ENCODE data around the gene DUOX2.
"Not testable (repeated sequence)": the region's sequence is repeated elsewhere in the genome, so short reads cannot be mapped to it uniquely, and the experiment has no call there.

Gene DUOX2

GRCh38 chr15:45118996-45119395 lies 5.0 kb upstream of the DUOX2 start:
- DNase-seq, result no peak

- DNase-seq, result peak; percentile 87
These were observed 4.2 kb upstream of the DUOX2 start for GRCh38 chr15:45118131-45118588.

- no peak for DNase-seq
These were observed 3.5 kb upstream of the DUOX2 start for GRCh38 chr15:45117308-45118130.

- DNase-seq, result no peak
These were observed 2.7 kb upstream of the DUOX2 start for GRCh38 chr15:45116482-45117307.

- DNase-seq, result no peak
These were observed 2.1 kb upstream of the DUOX2 start for GRCh38 chr15:45116006-45116481.

GRCh38 chr15:45115312-45115820 lies 1.4 kb upstream of the DUOX2 start:
- no peak for DNase-seq

- DNase-seq, result no peak
These were observed 746 bp upstream of the DUOX2 start for GRCh38 chr15:45114751-45115085.

- no peak for DNase-seq
These were observed 487 bp downstream of the DUOX2 start for GRCh38 chr15:45113380-45113990.

- no peak for DNase-seq
These were observed 1.2 kb downstream of the DUOX2 start for GRCh38 chr15:45112591-45113379.

GRCh38 chr15:45112143-45112590 lies 1.8 kb downstream of the DUOX2 start:
- DNase-seq, result no peak

- DNase-seq, result no peak
These were observed 2.4 kb downstream of the DUOX2 start for GRCh38 chr15:45111390-45112142.

GRCh38 chr15:45110256-45110820 lies 3.6 kb downstream of the DUOX2 start:
- DNase-seq, result no peak

- DNase-seq, result no peak
These were observed 5.9 kb downstream of the DUOX2 start for GRCh38 chr15:45107941-45108630.

GRCh38 chr15:45106002-45106790 lies 7.8 kb downstream of the DUOX2 start:
- no peak for DNase-seq

GRCh38 chr15:45105586-45105985 lies 8.4 kb downstream of the DUOX2 start:
- DNase-seq, result no peak

GRCh38 chr15:45104170-45104569 lies 9.8 kb downstream of the DUOX2 start:
- DNase-seq, result not testable (repeated sequence)

- no peak for DNase-seq
These were observed 11.7 kb downstream of the DUOX2 start for GRCh38 chr15:45102226-45102625.

- DNase-seq, result no peak
These were observed 12.2 kb downstream of the DUOX2 start for GRCh38 chr15:45101749-45102148.

GRCh38 chr15:45100884-45101625 lies 12.9 kb downstream of the DUOX2 start:
- DNase-seq, result no peak
